ENCODE measurements around the gene CSPG5.

Gene CSPG5

GRCh38 chr3:47540281-47540680 lies 38.4 kb downstream of the CSPG5 start:
- DNase-seq (ENCODE audit: low read depth), result peak; percentile 47

- no peak for DNase-seq (ENCODE audit: low read depth)
Measured at GRCh38 chr3:47536967-47537366, 41.7 kb downstream of the CSPG5 start.

GRCh38 chr3:47536221-47536891 lies 42.3 kb downstream of the CSPG5 start:
- no peak for DNase-seq (ENCODE audit: low read depth)

DNA sequence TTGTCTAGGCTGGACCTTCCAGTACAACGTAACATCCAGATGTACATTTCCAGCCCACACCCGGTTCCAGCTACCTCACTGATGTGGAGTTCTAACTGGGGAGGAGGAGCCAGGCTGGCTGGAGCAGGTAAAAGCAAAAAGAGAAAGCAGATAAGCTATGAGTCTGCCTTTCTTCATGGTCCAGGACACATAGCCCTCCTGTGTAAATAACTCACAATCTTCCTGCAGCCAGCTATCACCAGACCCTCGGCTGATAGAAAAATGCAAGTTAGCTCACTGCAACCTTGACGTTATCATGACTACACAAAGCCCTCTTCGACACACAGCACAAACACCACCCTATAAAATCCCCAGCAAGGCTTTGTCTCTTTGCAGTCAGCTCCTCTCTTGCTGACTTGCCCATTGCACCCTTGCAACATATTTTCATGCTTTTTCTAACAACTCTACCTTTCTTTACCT lies 44.6 kb downstream of the CSPG5 start:
- no peak for DNase-seq (ENCODE audit: low read depth)

DNA sequence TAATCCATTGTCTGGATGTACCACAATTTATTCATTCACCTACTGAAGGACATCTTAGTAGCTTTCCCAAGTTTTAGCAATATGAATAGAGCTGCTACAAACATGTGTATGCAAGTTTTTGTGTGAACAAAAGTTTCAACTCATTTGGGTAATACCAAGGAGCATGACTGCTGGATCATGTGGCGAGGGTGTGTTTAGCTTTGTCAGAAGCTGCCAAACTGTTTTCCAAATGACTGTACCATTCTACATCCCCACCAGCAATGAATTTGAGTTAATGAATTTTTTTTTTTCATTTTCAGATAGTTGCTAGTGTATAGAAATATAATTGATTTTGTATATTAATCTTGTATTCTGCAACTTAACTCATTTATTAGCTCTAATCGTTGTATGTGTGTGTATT lies 45.2 kb downstream of the CSPG5 start:
- DNase-seq (ENCODE audit: low read depth), result no peak

- no peak for DNase-seq (ENCODE audit: low read depth)
Measured at GRCh38 chr3:47527952-47528725, 50.5 kb downstream of the CSPG5 start.

DNA sequence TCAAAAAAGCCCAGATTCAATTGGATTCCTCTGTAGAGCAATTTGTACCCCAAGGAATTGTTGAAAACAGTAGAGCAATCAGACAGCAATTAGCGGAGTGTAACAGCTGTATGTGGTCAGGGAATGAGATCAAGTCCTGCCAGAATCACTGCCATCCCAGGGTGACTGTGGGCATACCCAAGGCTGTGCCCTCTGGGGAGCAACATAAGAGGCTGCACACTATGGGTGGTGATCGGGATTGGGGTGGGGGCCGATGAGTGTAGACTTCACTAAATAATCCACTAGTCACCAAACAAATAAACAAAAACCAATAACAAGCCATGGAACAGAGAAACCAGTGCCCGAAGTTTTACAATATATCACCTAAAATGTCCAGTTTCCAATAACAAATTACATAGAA lies 53.0 kb downstream of the CSPG5 start:
- DNase-seq (ENCODE audit: low read depth), result no peak

- DNase-seq (ENCODE audit: low read depth), result no peak
Measured at GRCh38 chr3:47523310-47524073, 55.2 kb downstream of the CSPG5 start.

- peak; percentile 90 for DNase-seq (ENCODE audit: low read depth)
Measured at GRCh38 chr3:47522082-47522987, 56.3 kb downstream of the CSPG5 start.

DNA sequence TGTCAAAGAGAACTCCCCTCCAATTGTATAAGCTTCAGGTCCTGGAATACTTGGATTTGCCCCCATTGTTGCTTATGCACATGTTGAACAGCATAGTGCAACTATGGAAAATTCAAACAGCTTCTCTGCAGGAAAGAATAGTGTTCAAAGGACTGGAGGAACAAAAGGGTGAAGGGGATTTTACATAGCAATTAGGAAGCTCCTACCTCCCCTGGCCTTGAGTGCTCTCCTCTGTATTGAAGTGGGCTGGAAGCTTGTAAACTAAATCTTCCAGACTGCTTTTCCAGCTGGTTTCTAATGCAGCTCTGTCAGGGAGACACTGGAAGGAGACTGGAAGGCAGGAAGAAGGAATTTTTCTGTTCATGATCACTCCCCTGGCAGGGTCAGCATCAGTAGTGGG lies 57.9 kb downstream of the CSPG5 start:
- no peak for DNase-seq (ENCODE audit: low read depth)

- DNase-seq (ENCODE audit: low read depth), result no peak
Measured at GRCh38 chr3:47517937-47518336, 60.7 kb downstream of the CSPG5 start.

GRCh38 chr3:47515864-47516319 lies 62.8 kb downstream of the CSPG5 start:
- peak; percentile 16 for DNase-seq (ENCODE audit: low read depth)

GRCh38 chr3:47515100-47515499 lies 63.6 kb downstream of the CSPG5 start:
- DNase-seq (ENCODE audit: low read depth), result no peak

DNA sequence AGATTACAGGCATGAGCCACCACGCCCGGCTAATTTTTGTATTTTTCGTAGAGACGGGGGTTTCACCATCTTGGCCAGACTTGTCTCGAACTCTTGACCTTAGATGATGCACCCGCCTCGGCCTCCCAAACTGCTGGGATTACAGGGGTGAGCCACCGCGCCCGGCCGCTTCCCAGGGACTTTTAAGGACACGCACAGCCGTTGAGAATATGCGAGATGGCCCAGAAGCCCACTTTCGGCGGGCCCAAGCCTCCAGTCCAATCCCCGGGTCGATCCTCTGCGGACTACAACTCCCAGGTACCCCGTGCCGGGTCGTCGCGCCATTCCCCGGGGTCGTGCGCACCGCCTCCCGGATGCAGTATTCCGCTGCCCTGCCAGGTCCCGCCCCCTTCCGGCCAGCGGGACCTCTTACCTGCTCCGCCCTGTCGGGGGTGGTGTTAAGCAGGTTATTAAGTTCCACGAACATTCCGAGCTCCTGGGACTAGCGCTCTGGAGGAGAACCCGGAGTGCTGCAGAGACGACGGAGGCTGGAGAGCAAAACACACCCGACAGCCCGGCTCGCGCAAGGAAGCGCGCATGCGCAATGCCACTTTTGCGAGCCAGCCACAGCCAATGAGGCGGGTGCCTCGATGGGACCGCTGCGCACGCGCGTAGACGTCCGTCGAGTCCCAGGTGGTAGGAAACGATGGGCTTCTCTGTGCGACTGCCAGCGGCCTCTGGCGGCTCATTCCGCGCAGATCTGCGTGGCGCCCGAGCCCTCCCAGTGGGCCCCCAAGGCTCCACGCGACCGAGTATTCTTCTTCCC lies 65.3 kb downstream of the CSPG5 start, which contains the start of gene ELP6:
Gene ELP6, minus strand, starts transcription at position 588 of the 805 bp plus-strand sequence. Its CDS starts 122 bp downstream, at position 466.
- DNase-seq (ENCODE audit: low read depth), result peak; percentile 96

DNA sequence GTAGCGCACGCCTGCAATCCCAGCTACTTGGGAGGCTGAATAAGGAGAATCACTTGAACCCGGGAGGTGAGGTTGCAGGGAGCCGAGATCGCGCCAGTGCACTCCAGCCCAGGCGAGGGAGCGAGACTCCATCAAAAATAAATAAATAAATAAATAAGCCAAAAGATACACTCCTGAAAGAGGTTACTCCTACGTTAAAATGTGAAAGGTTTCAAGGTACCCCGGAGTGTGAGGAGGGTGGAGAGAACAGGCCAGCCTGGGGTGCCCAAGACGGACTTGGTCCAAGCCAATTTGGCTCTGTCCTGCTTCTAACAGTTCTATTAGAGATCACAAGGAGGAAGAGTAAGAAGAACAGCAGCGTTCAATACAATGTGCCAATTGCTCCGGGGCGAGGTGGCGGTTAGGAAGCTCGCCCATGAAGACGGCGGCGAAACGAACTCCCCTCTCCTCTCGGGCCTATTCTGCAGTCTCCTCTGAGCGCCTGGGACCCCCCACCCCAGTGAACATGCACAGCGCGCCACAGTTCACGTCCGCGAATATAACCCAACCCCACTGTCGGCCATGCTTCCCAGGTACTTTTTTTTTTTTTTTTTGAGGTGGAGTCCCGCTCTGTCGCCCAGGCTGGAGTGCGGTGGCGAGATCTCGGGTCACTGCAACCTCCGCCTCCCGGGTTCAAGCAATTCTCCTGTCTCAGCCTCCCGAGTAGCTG lies 66.1 kb downstream of the CSPG5 start:
- DNase-seq (ENCODE audit: low read depth), result peak; percentile 21
